Keratinocyte (primary cell): ENCODE data around the gene MAML2. TPM values are rescaled to one million over a fixed set of nuclear protein-coding genes. Genes with fewer than 3 reads are reported as not detected.

Experiments
- DNase-seq: peaks from one replicate; pipeline ENCODE4 v3.0.0-alpha.2; 2011; ENCODE audit warnings: low read depth, missing footprints, low spot score
- FAIRE-seq: peaks from 2 replicates; lab custom pipeline; 2011; peaks lifted over from hg19 to GRCh38; lab: Jason Lieb, UNC
- H2AFZ ChIP-seq: 2 replicates; pipeline ENCODE4 v1.6.0; 2012; ENCODE audit warnings: low read length, control low read depth, inconsistent platforms; ENCODE audit not compliant: control insufficient read depth
- H3K27ac ChIP-seq: 2 replicates; pipeline ENCODE4 v1.5.1; 2011; ENCODE audit warnings: low read length; ENCODE audit not compliant: control insufficient read depth, insufficient read depth
- H3K27me3 ChIP-seq: 3 replicates; pipeline ENCODE4 v1.6.0; 2011; ENCODE audit warnings: low read length; ENCODE audit not compliant: control insufficient read depth, insufficient read depth; ENCODE audit errors: extremely low read depth
- H3K36me3 ChIP-seq, 2 experiments: 2 replicates in 1 of 2; 3 replicates in 1 of 2; pipeline ENCODE4 v1.5.1; 2011; ENCODE audit warnings: low read length in 2 of 2, mild to moderate bottlenecking in 1 of 2; ENCODE audit not compliant: control insufficient read depth in 2 of 2, insufficient read depth in 2 of 2; ENCODE audit errors: extremely low read depth in 1 of 2
- H3K4me1 ChIP-seq: 3 replicates; pipeline ENCODE4 v1.5.1; 2011; ENCODE audit warnings: low read length; ENCODE audit not compliant: control insufficient read depth, insufficient read depth; ENCODE audit errors: extremely low read depth
- H3K4me2 ChIP-seq: 3 replicates; pipeline ENCODE4 v1.6.0; 2011; ENCODE audit warnings: low read depth, low read length; ENCODE audit not compliant: control insufficient read depth, insufficient read depth; ENCODE audit errors: extremely low read depth
- H3K4me3 ChIP-seq, 3 experiments: fragments of 200-600 bp in 1 of 3; sonication (generic) in 1 of 3; 2 replicates in 2 of 3; 3 replicates in 1 of 3; pipeline ENCODE4 v1.5.1; 2011 to 2016; ENCODE audit warnings: low read length in 3 of 3, mild to moderate bottlenecking in 3 of 3, control low read depth in 2 of 3, inconsistent platforms in 1 of 3, low read depth in 1 of 3, mixed read lengths in 1 of 3, mixed run types in 1 of 3, moderate library complexity in 1 of 3; ENCODE audit not compliant: control insufficient read depth in 2 of 3, insufficient read depth in 2 of 3; ENCODE audit errors: extremely low read depth in 1 of 3
- H3K79me2 ChIP-seq: 2 replicates; pipeline ENCODE4 v1.6.0; 2012; ENCODE audit warnings: low read length; ENCODE audit not compliant: control insufficient read depth, insufficient read depth
- H3K9ac ChIP-seq: 3 replicates; pipeline ENCODE4 v1.6.0; 2011; ENCODE audit warnings: low read length; ENCODE audit not compliant: control insufficient read depth, insufficient read depth; ENCODE audit errors: extremely low read depth
- H3K9me1 ChIP-seq: 3 replicates; pipeline ENCODE4 v1.6.0; 2011; ENCODE audit warnings: low read length; ENCODE audit not compliant: control insufficient read depth, insufficient read depth; ENCODE audit errors: extremely low read depth
- H3K9me3 ChIP-seq: 2 replicates; pipeline ENCODE4 v1.5.1; 2012; ENCODE audit warnings: low read depth, low read length; ENCODE audit not compliant: control insufficient read depth
- H4K20me1 ChIP-seq: 3 replicates; pipeline ENCODE4 v1.6.0; 2011; ENCODE audit warnings: low read length; ENCODE audit not compliant: control insufficient read depth, insufficient read depth; ENCODE audit errors: extremely low read depth
- CTCF ChIP-seq, 3 experiments: IDR thresholded peaks in 1 of 3; conservative IDR thresholded peaks in 1 of 3; optimal IDR thresholded peaks in 1 of 3; 2 replicates in 2 of 3; 3 replicates in 1 of 3; pipeline versions ENCODE3 to v1.5.1; 2011; ENCODE audit warnings: low read length in 3 of 3, mild to moderate bottlenecking in 3 of 3, moderate library complexity in 2 of 3, control low read depth in 1 of 3, inconsistent platforms in 1 of 3; ENCODE audit not compliant: insufficient read depth in 2 of 3; ENCODE audit errors: extremely low read depth in 1 of 3
- EZH2 ChIP-seq: IDR thresholded peaks from one replicate; pipeline ENCODE4 v1.6.1; 2012; ENCODE audit warnings: inconsistent platforms, mild to moderate bottlenecking, low read length, moderate library complexity
- dilution Hi-C: fragments of 300-500 bp; cut with MboI; formaldehyde crosslinking; loops from one replicate; pipeline ENCODE4 v1.7.0; 2020; ENCODE audit warnings: low sequenced_read_pairs; ENCODE audit not compliant: extremely low pct_ligation_motif_present
- polyA plus RNA-seq, 5 experiments: library from polyadenylated mRNA; depleted of rRNA in 3 of 5; stranded (reverse) in 3 of 5; stranded (forward) in 1 of 5; unstranded in 1 of 5; fragments of >200 nt; gene quantifications; 1 replicate in 1 of 5; 2 replicates in 3 of 5; 3 replicates in 1 of 5; pipeline versions ENCODE4 v1.2.1 to v1.2.3, GENCODE V29; 2011 to 2012; ENCODE audit warnings: missing spikeins in 2 of 5, low read depth in 1 of 5, low replicate concordance in 1 of 5

Gene MAML2
- polyA plus RNA-seq, 1 donor (not counting 4 experiments of a cell fraction or from before 2014, with no cell fraction given): 4.2 TPM

- TF ChIP-seq EZH2: no peak
- TF ChIP-seq CTCF (optimal IDR thresholded peaks at IDR 0.05 in 1 of 3, IDR thresholded peaks at IDR 0.05 in 1 of 3, conservative IDR thresholded peaks at IDR 0.05 in 1 of 3; ENCODE audit: extremely low read depth in 1 of 3, insufficient read depth in 2 of 3, low read length in 3 of 3): no peak
- peak; percentile 87 for FAIRE-seq
- Histone ChIP-seq H3K79me2 (no peaks in the 10 kb centered on the region), H3K27me3 (no peaks in the 10 kb centered on the region), H3K27ac (no peak overlapping the region), H3K9me1 (no peaks in the 10 kb centered on the region), H4K20me1 (no peaks in the 10 kb centered on the region), H3K4me2 (peak overlapping the region; percentile 59), H2AFZ (no peak overlapping the region), H3K4me1 (peaks cover 23% of the 10 kb centered on the region), H3K9ac (no peak overlapping the region), H3K4me3 (no peak overlapping the region), H3K9me3 (no peaks in the 10 kb centered on the region), H3K36me3 (no peaks in the 10 kb centered on the region)
- DNase-seq: no peak
- dilution Hi-C loops: no loop called here
Measured at GRCh38 chr11:96238563-96239135, 104.3 kb downstream of the MAML2 start.

- Histone ChIP-seq H3K9me3 (no peaks in the 10 kb centered on the region), H3K4me2 (no peak overlapping the region), H3K27ac (no peak overlapping the region), H3K4me3 (no peak overlapping the region), H3K9ac (no peak overlapping the region), H3K36me3 (no peaks in the 10 kb centered on the region), H3K4me1 (peaks cover 21% of the 10 kb centered on the region), H2AFZ (no peak overlapping the region), H3K27me3 (no peaks in the 10 kb centered on the region), H4K20me1 (no peaks in the 10 kb centered on the region), H3K9me1 (no peaks in the 10 kb centered on the region), H3K79me2 (no peaks in the 10 kb centered on the region)
- DNase-seq (no peak), FAIRE-seq (no peak)
- dilution Hi-C loops: no loop called here
- TF ChIP-seq CTCF (optimal IDR thresholded peaks at IDR 0.05 in 1 of 3, IDR thresholded peaks at IDR 0.05 in 1 of 3, conservative IDR thresholded peaks at IDR 0.05 in 1 of 3; ENCODE audit: extremely low read depth in 1 of 3, insufficient read depth in 2 of 3, low read length in 3 of 3) (no peak), EZH2 (no peak)
Measured at GRCh38 chr11:96237766-96238266, 105.2 kb downstream of the MAML2 start.
